AG09319 (cell line): ENCODE data around the gene USP35.

Source experiments
- DNase-seq: peaks from one replicate; pipeline ENCODE4 v3.0.0-alpha.2; 2010; ENCODE audit warnings: low read depth; ENCODE audit errors: extremely low read depth
- CTCF ChIP-seq: IDR thresholded peaks from 2 replicates; pipeline ENCODE4 v1.5.1; 2011; ENCODE audit warnings: low read depth, mild to moderate bottlenecking, inconsistent platforms, low read length, moderate library complexity

Gene USP35

GRCh38 chr11:78212586-78213371 is 24.1 kb downstream of the USP35 start:
- DNase-seq, result no peak
- no peak for TF ChIP-seq CTCF

DNA sequence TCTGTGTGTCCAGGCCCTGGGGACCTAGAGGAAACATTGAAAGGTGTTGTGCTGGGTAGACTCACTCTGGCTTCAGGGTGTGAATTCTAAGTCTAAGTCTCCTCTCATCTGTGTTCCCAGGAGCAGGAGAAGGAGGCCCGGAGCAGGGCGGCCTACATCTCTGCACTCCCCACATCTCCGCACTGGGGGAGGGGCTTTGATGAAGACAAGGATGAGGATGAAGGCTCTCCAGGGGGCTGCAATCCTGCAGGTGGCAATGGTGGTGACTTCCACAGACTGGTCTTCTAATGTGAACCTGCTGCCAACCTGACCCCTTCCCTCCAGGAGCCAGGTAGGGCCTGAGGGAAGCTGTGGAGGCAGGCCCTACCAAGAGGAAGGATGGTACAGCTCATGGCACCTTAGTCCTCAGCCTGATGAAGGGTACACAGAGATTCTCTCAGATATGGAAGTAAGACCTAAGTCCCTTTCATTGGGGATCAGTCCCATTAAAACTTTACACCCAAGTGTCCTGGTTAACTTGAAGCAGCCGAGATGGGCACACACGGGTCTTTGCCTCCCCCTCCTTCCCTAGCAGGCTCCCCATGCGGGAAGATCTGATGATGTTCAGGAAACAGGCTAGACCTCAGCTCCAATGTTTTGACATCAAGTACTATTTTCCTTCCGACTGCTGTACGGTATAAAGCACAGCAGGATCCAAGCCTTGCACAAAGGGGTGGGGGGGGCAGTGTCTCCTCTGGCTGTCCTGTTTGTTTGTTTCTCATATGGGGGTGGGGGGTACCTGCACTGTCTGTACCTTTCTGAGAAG is 25.0 kb downstream of the USP35 start:
- no peak for DNase-seq
- TF ChIP-seq CTCF, result no peak

DNA sequence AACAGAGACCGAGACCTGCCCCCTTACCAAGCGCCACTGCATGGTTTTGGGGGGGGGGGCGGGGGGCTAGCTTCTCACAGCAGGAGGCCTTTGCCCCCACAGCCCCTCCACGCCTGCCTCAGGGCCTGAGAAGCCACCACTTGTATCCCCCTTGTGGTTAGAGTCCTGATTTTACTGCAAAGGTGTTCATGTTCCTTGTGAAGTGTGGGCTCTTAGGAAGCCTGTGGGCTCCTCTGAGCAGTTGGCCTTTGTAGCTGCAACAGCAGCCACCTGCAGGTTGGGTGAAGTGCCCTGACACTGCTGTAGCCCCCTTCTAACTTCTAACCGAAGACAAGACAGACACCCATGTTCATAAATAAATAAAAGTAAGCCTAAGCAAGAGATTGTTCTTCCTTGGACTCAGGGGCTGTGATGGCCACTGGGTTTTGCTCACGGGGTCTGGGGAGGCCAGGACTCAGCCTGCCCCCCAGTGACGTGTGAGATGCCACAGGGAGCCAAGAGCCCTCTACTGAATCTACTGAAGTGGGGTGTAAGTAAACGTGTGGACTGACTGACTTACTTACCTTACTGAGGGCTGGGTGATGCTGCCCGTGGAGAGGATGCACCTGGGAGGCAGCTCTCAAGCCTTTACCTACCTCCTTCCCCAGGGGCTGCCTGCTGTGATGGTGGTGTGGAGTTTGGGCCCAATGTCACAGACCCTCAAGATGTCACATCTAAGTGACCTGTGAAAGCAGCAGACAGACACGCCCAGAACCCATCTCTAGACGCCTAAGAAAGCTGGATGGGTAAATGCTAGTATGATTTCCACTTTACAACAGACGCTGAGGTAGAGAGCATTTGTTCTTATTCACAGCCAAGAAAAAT is 25.8 kb downstream of the USP35 start:
- no peak for DNase-seq
- TF ChIP-seq CTCF, result no peak

GRCh38 chr11:78216021-78216420 is 27.3 kb downstream of the USP35 start:
- TF ChIP-seq CTCF, result no peak
- DNase-seq, result no peak

DNA sequence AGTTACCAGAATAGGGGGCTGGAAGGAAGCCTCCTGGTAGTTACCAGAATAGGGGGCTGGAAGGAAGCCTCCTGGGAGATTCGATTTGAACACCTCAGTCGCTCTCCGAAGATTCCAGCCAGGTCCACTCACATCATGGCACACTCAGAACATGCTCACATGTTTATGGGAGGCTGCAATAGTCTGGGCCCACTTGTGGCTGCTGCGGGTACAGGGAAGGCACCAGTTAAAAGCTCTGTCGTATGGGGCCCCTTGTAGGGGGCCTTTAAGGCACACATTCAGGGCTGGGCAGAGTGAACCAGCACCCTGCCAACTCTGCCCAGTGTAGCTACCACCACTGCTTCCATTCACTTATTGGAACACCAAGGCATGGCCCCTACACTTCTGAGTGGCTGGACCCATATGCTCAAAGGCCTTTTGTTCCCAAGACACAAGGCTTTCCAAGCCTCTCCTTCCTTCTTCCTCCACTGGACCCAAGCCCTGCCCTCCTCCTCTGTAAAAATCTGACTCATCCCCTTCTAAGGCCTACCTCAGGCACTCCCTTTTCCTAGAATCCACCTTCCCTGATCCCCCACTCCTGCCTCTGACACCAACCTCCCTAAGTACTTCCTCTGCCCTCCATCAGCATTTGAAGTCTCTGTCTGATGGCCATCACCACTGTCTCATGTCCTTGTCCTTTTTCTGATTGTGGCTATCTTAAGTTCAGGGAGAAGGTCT is 28.0 kb downstream of the USP35 start:
- no peak for DNase-seq
- TF ChIP-seq CTCF, result no peak

- TF ChIP-seq CTCF, result no peak
- DNase-seq, result no peak
These were observed 29.2 kb downstream of the USP35 start for GRCh38 chr11:78217650-78218541.
